GM23338 (cell line): Measurements from ENCODE around the gene CRADD.

Experiments
- CTCF ChIP-seq, 2 experiments: fragments of 200-600 bp in 1 of 2; sonication (generic) in 1 of 2; conservative IDR thresholded peaks; 2 replicates each; pipeline versions ENCODE4 v1.5.1 to v1.6.1; 2016 to 2017; ENCODE audit warnings: antibody characterized with exemption in 2 of 2, low read depth in 2 of 2, mild to moderate bottlenecking in 2 of 2, moderate library complexity in 1 of 2
- POLR2AphosphoS5 ChIP-seq: IDR thresholded peaks from 2 replicates; pipeline ENCODE4 v1.6.1; 2016; ENCODE audit warnings: antibody characterized with exemption, low read depth

- TF ChIP-seq POLR2AphosphoS5 (no peak), CTCF (conservative IDR thresholded peaks at IDR 0.05; ENCODE audit: low read depth in 2 of 2) (no peak)
These were observed 7.5 kb downstream of the CRADD start for GRCh38 chr12:93684716-93685115.
